GM18511 (cell line): ENCODE results near the gene RGCC.

Source experiments
- ATAC-seq: cut with Tn5 transposase; IDR thresholded peaks from one replicate; pipeline ENCODE4 v1.9.1; 2021; ENCODE audit warnings: mild to moderate bottlenecking, moderate library complexity; ENCODE audit not compliant: unreplicated experiment

RGCC gene

DNA sequence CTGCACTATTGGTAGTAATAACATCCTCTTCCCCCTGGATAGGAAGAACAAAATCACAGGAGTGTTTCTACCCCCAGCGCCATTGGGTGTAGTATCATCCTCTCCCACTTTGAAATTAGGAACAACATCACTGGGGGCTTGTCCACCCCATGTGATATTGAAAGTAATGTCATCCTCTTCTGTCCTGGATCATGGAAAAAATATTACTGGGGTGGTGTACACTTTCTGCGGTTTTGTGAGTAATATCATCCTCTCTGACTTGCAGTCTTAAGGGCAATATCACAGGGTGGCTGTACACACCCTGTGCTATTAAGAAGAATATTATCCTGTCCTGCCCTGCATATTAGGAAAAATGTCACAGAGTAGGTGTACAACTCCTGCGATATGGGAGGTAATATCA lies 4.9 kb upstream of the RGCC start:
- no peak for ATAC-seq

DNA sequence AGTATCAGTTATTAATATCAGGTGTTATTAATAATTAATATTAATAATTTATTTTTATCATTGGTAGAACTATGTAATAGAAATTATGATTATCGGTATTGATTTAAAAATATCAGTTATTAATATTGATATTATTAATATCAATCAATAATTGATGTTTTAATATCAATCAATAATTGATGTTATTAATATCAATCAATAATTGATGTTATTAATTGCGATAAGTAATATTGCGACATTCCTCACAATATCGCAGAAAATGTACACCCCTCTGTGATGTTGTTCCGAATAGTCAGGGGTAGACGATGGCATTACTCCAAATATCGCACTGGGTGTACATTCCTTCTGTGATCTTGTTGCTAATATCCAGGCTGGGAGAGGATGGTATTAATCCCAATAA lies 3.7 kb upstream of the RGCC start:
- no peak for ATAC-seq

DNA sequence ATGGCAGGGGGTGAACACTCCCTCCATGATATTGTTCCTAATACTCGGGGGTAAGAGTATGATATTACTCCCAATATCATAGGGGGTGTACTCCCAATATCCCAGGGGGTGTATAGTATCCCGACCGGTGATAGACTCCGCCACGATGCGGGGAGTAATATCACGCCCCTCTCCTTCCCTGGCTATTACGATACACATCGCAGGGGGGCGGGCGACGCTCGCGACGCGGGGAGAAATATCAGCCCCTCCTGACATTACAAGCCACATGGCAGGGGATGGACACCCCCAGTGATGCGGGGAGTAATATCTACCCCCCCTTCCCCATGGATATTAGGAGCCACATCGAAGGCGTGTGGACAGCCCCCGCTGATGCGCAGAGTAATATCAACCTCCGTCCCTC lies 3.2 kb upstream of the RGCC start:
- ATAC-seq, result no peak

DNA sequence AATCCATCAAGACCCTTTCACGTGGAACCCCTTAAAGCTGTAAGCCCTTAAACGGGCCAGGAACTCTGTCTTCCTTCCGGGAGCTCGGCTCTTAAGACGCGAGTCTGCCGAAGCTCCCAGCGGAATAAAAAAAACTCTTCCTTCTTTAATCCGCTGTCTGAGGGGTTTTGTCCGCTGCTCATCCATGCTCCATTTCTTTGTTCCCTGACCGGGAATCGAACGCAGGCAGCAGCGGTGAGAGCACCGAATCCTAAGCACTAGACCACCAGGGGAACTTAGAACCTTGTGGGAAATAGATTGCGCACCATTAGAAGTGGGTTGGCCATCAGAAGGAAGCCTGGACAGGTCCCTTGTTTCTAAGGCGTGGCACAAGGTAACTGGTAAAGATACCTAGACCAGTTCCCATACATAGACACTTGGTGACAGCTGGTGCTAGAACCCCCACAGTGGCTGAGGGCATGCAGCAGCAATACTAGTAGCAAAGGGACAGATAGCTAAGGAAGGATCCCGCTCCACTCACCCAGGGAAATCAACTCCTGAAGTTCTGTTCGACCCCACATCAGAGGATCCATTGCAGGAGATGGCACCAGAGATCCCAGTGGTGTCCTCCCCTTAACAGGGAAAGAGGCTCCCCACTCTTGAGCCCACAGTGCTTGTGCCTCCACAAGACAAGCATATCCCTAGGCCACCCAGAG lies 1.5 kb upstream of the RGCC start:
- no peak for ATAC-seq

DNA sequence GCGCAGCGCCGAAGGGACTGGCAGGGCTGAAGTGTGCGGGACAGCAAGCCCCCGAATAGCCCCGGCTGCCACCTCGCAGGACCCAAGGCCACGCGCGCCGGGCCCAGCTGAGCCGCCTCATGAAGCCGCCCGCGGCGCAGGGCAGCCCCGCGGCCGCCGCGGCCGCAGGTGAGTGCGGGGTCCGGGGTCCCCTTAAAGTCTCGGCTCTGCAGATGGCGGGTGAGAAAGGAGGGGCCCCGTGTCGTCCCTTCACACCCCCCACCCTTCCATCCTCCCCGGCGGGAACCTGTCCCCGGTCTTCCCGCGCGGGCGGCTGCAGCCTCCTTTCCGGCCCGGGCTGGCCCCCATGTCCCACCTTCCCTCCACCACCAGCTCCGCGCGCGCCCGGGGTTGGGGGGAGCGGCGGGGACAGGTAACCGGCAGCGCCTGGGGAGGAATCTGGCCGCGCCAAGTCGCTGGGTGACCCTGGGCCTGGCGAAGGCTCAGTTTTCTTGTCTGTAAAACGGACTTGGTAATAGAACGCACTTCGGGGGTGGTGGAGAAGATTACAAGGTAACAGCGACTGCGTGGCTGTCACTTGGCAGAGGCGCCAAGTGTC lies 338 bp downstream of the RGCC start:
- ATAC-seq, result peak; percentile 29

DNA sequence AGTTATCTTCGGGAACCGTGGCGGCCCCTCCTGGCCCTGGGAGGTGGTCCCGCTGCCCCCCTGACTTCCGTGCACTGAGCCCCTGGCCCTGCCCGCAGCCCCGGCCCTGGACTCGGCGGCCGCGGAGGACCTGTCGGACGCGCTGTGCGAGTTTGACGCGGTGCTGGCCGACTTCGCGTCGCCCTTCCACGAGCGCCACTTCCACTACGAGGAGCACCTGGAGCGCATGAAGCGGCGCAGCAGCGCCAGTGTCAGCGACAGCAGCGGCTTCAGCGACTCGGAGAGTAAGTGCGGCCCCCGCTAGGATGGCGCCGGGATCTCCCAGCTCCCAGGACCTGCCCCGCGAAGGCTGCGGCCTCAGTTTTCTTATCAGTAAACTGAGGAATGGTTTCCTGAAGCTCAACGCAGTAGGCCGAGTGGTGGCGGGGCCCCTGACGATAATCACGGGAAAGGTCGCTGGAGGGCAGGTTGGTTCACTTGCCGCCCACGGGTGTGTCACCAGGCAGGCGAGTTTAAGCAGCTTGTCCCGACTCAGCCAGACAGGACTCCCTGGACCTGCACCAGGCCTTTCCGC lies 924 bp downstream of the RGCC start:
- peak; percentile 48 for ATAC-seq

DNA sequence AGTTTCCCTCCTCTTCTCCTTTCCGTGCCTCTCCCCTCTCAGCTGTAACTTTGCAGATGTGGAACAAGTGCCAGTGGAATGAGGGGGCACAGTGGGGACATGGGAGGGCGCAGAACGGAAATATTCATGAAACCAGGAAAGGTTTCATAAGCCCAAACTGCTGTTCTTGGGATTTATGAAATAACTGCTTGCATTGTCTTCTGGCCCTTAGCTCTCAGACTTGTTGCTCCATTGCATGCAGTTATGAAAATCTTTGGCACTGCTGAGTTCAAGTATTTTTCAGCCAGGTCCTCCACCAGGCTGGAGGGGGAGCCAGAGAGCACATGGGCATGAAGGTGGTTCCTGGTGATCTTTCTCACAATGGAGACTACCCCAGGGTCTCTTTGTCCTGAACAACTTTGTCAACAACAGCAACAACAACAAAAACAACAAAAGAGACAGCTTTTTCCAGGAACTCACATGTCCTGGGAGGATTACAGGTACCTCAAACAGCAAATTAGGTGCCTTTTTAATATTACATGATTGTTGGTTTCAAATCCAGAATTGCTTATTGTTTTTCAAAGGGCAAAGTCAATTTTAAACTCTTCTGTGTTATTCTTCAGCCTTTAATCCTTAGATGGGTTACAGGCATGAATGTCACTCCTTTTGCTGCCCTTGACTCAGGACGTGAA lies 1.5 kb downstream of the RGCC start:
- ATAC-seq, result no peak

DNA sequence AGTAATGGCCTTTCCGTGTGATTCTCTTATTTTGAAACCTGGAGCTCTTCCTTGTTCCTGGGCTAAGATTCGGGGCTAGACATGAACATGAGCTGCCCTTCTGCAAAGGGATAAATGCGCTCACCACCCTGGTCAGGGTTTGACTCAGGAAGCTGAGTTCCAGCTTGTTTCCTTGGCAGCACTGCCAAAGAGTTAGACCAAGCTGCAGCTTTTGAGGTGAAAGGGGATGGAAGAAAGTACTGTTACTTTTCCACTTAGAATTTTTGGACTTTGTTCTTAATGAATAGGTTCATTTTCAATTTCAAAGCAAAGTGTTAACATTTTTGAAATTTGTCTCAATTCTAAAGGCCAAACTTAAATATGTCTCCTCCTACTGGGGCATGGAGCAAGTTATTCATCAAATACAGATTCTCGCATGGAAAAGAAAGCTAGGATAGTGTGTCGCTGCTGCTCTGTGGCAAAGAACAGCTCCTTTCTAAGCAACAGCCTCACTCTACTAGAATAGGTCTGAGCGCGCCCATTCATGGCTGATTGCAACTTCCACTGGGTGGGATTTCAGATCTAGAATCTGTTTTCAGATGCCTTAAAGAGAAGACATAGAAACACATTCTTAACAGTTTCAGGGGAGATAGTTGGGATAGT lies 2.2 kb downstream of the RGCC start:
- ATAC-seq, result no peak

DNA sequence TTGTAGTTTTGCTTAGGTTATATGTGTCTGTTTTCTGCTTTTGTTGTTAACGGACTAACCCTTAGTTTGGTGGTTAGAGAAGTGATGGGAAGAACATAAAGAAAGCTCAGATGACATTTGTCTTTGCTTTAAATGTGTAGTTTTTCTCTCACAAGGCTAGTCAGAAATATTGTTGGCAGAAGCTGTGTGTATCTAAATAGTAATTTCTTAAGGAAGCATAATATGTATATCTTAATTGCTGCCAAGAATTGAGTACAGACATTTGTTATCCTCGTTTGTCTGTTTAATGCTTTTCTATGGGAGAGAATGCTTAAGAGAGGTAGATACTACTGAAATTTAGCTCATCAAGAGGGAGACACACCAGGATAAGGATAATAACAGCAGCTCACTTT lies 2.7 kb downstream of the RGCC start:
- no peak for ATAC-seq

DNA sequence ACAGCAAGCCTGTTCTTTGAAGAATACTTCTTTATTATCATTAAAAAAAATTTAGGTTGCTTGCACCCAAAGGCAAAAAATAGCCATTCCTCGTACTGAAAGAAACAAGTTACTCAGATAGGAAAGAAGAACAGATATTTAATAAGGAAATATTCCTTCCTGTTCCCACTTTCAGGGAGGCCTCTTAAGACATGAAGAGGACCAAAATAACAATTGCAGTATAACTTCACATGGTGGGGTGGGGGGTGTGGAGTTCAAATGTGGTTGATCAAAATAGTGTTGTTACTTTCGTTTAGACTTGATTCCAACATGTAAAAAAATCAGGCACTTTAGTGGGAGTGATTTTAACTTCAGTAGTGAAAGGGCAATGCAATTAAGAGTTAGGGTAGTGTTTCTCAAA lies 3.6 kb downstream of the RGCC start:
- ATAC-seq, result no peak

DNA sequence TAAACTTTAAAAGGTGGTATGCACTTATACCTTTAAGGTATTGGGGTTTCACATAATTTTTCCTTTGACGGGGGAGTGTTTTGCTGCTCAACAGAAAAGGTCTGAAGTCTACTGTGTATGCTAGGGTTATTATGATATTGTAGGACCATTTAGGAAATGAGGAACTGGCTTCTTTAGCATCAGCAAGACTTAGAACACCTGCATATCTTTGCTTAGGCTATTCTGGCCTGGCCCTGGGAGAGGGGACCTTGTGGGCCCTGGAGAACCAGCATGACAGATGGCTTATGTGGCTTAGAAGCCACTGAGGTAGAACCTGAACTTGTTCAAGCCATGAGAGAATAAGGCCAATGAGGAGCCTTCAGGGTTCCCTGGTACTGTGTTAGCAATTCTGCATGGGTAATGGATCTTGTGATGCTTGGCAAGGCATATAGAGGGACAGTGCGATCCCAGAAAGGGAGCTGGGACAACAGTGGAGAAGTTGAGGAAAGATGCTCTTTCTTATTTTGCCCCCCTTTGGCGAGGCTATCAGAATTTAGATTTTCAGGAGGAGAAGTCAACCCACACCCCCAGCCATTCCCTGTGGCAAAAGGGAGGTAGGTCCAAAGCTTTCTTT lies 4.3 kb downstream of the RGCC start:
- ATAC-seq, result no peak

DNA sequence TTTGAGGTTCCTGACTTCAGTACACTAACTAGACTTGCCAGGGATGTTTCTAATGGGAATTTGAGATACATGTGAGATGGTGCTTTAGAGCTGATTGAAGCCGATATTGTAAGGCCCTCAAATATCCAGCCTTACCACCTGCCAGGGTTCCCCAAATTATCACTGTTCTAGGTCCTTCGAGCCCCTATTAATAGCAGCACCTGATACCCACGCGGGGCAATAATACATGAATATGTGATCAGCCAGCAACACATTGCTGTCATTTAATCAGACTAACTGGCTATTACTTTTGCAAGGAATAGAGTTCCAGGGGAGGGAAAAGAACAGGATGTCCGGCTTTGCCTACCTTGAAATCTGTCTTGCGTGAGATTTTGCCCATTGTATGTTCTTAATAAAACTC lies 5.1 kb downstream of the RGCC start:
- ATAC-seq, result no peak

DNA sequence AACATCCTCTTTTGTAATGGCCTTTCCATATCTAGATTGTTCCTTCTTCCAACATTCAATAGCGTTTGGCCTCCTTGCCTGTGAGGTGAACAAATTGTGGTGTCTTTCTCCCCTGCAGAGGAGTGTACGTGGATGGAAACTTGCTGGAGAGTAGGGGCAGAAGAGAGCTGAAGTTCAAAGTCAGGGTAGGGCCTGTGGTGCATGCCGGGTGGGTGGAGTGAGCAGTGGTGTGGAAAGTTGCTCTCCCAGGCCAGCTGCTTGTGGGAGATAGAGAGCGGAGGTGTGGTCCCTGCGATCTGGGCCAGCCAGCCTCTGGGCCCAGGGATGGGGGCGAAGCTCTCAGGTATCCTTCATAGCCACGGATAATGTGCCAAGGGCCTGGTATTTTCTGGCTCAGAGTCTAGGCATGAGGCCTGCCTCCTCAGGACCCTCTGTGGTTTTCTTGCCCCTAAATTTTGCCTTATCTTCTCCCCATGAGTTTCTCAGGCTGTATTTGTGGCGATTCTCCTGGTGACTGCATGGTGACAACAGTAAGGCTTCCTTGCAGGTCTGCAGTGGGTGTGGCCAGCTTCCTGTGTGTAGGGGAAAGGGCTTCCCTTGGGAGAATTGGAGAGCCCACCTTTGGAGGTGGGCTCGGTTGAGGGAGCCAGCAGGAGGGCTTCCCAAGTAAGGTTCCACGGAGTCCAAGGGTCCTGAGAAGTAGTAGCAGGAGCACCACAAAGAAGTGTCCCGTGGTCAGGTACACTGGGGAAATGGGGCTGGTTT lies 6.7 kb downstream of the RGCC start:
- ATAC-seq, result peak; percentile 61

DNA sequence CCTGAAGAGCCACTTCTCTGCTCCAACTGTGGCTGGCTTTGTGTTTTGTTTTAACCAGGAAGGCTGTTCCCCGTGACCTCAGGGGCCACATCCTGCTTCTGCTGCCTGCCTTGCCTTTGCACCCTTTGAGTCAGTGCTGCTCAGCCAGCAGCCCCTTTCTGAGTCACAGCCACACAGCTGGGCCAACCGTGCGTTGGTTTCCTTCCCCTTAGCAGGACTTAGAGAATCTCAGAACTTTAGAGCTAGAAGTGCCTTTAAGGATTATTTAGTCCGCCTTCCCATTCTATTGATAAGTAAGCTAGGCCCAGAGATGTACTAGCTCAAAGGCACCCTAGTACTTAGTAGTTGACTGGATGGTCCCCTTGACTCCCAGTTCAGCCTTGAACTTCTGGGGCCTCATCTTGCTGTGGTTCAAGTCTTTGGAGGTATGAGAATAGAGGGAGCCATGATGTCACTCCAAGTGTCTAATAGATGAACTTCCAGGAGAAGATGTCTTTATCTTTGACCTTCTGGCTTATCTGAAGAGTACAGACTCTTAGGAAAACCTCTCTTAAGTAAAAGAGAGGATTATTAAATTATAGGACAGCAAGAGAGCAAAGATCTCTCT lies 8.0 kb downstream of the RGCC start:
- peak; percentile 94 for ATAC-seq

DNA sequence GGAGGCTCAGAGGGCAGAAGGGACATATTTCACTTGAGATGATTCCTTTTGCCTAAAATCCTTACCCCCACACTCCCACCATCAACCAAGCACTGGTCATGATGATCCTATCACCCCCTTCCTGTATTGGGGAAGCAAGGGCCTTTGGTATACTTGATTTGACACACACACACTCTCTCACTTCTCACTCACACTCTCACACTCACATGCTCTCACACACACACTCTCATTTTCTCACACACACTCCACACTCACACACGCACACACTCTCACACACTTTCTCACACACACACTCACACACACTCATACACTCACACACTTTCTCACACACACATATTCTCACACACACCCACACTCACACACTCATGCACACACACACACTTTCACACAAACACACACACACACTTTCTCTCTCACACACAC lies 8.6 kb downstream of the RGCC start:
- ATAC-seq, result no peak

DNA sequence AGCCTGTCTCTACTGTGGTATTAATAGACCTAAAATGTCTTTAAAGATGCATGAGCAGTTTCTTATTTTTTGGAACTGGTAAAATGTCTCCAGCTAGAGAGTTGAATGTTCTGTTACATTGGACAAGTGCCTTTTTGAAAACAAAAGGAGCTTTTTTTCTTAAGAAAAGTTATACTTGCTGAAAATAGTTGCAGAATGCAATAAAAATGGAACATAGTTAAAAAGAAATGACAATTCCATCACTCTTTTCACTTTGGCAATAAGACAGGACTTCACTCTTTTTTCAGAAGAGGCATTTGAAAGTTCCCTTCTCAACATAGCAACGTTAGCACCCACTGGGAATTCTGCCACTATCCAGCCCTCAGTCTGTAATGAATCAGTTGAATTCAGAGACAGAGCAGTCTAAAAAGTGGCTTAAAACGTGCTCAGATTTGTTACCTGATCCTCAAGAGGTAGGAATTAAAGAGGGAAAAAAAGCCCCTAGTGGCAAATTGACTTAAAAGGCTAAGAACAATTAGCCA lies 10.1 kb downstream of the RGCC start:
- ATAC-seq, result no peak

DNA sequence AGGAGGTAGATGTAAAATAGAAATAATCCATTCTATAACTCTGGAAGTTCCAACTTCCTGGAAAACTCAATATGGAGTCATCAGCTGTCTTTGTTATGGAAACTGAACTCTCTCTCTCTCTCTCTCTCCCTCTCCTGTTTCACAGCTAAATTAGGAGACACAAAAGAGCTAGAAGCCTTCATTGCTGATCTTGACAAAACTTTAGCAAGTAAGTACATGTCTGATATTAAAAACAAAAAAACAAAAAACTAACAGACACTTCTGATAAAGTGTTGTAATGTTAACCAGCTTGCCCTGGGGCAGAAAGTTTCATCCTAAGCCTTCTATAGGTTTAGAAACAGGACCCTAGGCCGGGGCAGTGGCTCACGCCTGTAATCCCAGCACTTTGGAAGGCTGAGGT lies 11.3 kb downstream of the RGCC start:
- ATAC-seq, result no peak

DNA sequence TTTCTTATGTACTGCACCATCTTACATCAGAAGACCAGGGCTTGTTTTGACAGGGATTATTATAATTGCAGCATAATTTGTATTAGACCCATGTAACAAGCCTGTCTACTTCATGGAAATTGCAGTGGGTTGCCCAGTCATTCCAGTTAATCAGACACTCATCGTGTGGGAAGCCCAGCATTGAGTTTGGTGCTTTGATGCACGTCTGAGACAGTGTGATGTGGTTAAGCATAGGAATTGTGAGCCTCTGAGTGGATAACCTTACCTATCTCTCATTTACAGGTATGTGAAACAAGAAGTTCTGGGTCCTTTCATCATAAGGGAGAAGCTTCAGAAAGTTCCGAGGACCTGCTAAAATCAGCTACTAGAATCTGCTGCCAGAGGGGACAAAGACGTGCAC lies 12.8 kb downstream of the RGCC start:
- ATAC-seq, result no peak

DNA sequence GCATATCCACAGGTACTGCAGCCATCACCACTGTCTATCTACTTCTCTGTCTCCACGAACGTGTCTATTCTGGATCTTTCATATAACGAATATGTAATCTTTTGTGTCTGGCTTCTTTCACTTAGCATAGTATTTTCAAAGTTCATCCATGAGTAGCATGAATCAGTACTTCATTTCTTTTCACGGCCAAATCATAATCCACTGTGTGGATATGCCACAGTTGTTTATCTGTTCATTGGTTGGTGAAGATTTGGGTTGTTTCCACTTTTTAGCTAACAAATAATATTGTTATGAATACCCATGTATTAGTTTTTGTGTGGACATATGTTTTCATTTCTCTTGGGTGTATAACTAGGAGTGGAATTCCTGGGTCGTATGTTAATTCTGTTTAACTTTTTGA lies 14.4 kb downstream of the RGCC start:
- no peak for ATAC-seq

DNA sequence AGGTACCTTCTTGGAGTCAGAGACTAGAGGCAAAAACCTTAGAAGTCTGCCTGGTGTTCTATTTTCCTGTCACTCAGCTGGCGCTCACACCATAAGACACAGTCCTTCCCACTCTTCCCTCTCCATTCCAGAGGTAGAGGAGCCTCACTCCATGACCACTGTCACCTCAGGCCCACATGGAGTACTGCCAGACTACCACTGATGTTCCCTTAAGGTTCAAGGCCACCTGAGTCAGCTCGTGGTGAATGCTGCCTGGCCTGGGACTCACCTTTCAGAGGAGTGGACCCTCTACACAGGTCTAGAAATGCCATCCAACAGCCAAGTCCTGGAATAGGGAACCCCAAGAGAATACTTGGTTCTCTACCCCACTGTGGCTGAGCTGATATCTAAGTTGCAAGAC lies 29.9 kb downstream of the RGCC start:
- no peak for ATAC-seq
